Measurements from ENCODE around the gene ERG. TPM values are rescaled to one million over a fixed set of nuclear protein-coding genes. Genes with fewer than 3 reads are reported as not detected.

Gene ERG
- total and polyA plus RNA-seq, 2 of the 8 experiments (the other 6 are each of a cell fraction or from before 2014, with no cell fraction given) = 1.0 to 3.0 TPM

DNA sequence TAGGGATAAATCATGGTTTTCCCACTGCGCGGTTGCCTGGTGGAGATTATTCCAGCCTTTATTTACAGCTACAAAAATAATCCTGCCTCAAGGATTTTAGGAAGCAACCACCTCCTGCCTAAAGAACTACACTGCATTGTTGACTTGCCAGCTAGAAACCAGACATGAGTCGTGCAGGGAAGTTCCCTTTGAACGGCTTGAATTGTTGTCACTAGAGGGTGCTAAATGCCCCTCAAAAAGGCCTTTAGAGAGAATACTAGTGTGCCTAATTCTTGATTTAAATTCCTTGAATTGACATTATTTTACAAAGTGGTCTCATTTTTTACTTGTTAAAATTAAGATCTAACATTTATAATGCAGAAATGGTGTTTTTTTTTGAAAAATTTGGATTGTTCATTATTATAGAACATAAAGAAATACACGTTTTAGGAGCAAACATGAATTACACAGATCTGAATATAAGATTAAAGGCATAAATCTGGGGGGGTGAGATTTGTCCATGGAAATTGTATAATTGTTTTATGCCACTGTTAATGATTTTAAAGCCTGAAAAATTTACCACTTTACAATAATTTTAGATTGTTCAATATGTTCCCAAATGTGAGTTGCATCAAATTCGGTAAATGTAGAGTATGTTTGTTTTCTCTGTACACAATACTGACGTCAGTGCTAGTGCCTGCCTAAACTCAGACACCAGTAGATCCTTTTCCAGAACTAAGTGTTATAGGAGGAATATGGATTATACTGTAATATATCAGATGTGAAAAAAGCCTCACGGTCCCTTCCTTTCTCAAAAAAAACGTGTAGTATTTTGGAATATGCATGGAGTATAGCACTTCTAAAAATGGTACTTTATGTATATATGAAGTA lies 7.6 kb upstream of the ERG start (continued):
- TF ChIP-seq, protein P1, sequence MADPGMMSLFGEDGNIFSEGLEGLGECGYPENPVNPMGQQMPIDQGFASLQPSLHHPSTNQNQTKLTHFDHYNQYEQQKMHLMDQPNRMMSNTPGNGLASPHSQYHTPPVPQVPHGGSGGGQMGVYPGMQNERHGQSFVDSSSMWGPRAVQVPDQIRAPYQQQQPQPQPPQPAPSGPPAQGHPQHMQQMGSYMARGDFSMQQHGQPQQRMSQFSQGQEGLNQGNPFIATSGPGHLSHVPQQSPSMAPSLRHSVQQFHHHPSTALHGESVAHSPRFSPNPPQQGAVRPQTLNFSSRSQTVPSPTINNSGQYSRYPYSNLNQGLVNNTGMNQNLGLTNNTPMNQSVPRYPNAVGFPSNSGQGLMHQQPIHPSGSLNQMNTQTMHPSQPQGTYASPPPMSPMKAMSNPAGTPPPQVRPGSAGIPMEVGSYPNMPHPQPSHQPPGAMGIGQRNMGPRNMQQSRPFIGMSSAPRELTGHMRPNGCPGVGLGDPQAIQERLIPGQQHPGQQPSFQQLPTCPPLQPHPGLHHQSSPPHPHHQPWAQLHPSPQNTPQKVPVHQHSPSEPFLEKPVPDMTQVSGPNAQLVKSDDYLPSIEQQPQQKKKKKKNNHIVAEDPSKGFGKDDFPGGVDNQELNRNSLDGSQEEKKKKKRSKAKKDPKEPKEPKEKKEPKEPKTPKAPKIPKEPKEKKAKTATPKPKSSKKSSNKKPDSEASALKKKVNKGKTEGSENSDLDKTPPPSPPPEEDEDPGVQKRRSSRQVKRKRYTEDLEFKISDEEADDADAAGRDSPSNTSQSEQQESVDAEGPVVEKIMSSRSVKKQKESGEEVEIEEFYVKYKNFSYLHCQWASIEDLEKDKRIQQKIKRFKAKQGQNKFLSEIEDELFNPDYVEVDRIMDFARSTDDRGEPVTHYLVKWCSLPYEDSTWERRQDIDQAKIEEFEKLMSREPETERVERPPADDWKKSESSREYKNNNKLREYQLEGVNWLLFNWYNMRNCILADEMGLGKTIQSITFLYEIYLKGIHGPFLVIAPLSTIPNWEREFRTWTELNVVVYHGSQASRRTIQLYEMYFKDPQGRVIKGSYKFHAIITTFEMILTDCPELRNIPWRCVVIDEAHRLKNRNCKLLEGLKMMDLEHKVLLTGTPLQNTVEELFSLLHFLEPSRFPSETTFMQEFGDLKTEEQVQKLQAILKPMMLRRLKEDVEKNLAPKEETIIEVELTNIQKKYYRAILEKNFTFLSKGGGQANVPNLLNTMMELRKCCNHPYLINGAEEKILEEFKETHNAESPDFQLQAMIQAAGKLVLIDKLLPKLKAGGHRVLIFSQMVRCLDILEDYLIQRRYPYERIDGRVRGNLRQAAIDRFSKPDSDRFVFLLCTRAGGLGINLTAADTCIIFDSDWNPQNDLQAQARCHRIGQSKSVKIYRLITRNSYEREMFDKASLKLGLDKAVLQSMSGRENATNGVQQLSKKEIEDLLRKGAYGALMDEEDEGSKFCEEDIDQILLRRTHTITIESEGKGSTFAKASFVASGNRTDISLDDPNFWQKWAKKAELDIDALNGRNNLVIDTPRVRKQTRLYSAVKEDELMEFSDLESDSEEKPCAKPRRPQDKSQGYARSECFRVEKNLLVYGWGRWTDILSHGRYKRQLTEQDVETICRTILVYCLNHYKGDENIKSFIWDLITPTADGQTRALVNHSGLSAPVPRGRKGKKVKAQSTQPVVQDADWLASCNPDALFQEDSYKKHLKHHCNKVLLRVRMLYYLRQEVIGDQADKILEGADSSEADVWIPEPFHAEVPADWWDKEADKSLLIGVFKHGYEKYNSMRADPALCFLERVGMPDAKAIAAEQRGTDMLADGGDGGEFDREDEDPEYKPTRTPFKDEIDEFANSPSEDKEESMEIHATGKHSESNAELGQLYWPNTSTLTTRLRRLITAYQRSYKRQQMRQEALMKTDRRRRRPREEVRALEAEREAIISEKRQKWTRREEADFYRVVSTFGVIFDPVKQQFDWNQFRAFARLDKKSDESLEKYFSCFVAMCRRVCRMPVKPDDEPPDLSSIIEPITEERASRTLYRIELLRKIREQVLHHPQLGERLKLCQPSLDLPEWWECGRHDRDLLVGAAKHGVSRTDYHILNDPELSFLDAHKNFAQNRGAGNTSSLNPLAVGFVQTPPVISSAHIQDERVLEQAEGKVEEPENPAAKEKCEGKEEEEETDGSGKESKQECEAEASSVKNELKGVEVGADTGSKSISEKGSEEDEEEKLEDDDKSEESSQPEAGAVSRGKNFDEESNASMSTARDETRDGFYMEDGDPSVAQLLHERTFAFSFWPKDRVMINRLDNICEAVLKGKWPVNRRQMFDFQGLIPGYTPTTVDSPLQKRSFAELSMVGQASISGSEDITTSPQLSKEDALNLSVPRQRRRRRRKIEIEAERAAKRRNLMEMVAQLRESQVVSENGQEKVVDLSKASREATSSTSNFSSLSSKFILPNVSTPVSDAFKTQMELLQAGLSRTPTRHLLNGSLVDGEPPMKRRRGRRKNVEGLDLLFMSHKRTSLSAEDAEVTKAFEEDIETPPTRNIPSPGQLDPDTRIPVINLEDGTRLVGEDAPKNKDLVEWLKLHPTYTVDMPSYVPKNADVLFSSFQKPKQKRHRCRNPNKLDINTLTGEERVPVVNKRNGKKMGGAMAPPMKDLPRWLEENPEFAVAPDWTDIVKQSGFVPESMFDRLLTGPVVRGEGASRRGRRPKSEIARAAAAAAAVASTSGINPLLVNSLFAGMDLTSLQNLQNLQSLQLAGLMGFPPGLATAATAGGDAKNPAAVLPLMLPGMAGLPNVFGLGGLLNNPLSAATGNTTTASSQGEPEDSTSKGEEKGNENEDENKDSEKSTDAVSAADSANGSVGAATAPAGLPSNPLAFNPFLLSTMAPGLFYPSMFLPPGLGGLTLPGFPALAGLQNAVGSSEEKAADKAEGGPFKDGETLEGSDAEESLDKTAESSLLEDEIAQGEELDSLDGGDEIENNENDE (IDR thresholded peaks at IDR 0.05; ENCODE audit: insufficient replicate concordance, low read length) = no peak
- TF ChIP-seq TCF12 (IDR thresholded peaks at IDR 0.05; ENCODE audit: low read depth, low read length) = no peak
- TF ChIP-seq TEAD4 (IDR thresholded peaks at IDR 0.05; ENCODE audit: low read depth, low read length) = peak; percentile 92
- no peak for TF ChIP-seq KDM1A (IDR thresholded peaks at IDR 0.05; ENCODE audit: borderline replicate concordance, low read length)

Data from H1 (cell line).